HG03378 (cell line): ENCODE results near the gene TYRP1.

Experiments used
- ATAC-seq: cut with Tn5 transposase; IDR thresholded peaks from one replicate; pipeline ENCODE4 v1.9.1; 2021; ENCODE audit warnings: mild to moderate bottlenecking, moderate library complexity; ENCODE audit not compliant: unreplicated experiment

TYRP1 gene

GRCh38 chr9:12730198-12730597 lies 37.0 kb downstream of the TYRP1 start:
- no peak for ATAC-seq

- no peak for ATAC-seq
Observed at GRCh38 chr9:12730927-12731326, 37.7 kb downstream of the TYRP1 start.

- no peak for ATAC-seq
Observed at GRCh38 chr9:12732971-12733370, 39.8 kb downstream of the TYRP1 start.

GRCh38 chr9:12735665-12736064 lies 42.5 kb downstream of the TYRP1 start:
- ATAC-seq: peak; percentile 68

- ATAC-seq: no peak
Observed at GRCh38 chr9:12737871-12738270, 44.7 kb downstream of the TYRP1 start.

- no peak for ATAC-seq
Observed at GRCh38 chr9:12739014-12739652, 45.9 kb downstream of the TYRP1 start.

- no peak for ATAC-seq
Observed at GRCh38 chr9:12740845-12741244, 47.7 kb downstream of the TYRP1 start.

- no peak for ATAC-seq
Observed at GRCh38 chr9:12748016-12748415, 54.8 kb downstream of the TYRP1 start.

- no peak for ATAC-seq
Observed at GRCh38 chr9:12748954-12749353, 55.8 kb downstream of the TYRP1 start.

- no peak for ATAC-seq
Observed at GRCh38 chr9:12753931-12754330, 60.7 kb downstream of the TYRP1 start.

GRCh38 chr9:12759761-12760160 lies 66.6 kb downstream of the TYRP1 start:
- no peak for ATAC-seq
